Measurements from ENCODE around the gene PRLR. TPM values are rescaled to one million over a fixed set of nuclear protein-coding genes. Genes with fewer than 3 reads are reported as not detected.
"Not testable (repeated sequence)": the region's sequence is repeated elsewhere in the genome, so short reads cannot be mapped to it uniquely, and the experiment has no call there.

PRLR gene
- total RNA-seq, 1 donor from 2014 or later = 13.3 TPM

DNA sequence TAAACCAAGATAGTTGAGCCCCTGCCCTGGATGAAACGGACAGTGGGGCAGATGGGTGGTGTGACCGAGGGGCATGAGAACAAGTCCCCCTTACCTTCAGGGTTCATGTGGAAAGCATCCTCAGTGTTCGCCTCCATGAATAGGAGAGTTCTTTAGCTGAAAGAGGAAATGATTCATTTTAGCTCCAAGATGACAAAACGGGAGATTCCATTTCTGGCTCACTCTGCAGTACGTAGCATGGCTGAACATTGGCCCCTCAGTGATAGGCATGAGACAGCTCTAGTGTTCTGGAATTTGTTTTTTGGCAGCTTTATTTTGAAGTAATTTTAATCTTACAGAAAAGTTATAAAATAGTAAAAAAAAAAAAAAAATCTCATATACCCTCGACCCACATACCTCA, 112.3 kb downstream of the PRLR start:
- Histone ChIP-seq H3K9me3 (no peaks in the 10 kb centered on the region), H3K27ac (peak overlapping the region; percentile 7), H3K27me3 (no peaks in the 10 kb centered on the region), H3K4me3 (no peak overlapping the region), H3K4me1 (peaks cover 10% of the 10 kb centered on the region), H3K36me3 (no peaks in the 10 kb centered on the region)
- intact Hi-C loops (cut with DNase I) = no loop called here
- TF ChIP-seq CTCF (IDR thresholded peaks at IDR 0.05) = no peak
- no peak for TF ChIP-seq POLR2A (IDR thresholded peaks at IDR 0.05)
- TF ChIP-seq POLR2AphosphoS5 (IDR thresholded peaks at IDR 0.05; ENCODE audit: insufficient read depth in 1 of 2, low read depth in 1 of 2) = no peak
- DNase-seq (ENCODE audit: extremely low spot score in 2 of 2) = no peak

GRCh38 chr5:35115920-35116319, 114.4 kb downstream of the PRLR start:
- Histone ChIP-seq H3K4me3 (no peak overlapping the region), H3K36me3 (no peaks in the 10 kb centered on the region), H3K27ac (no peak overlapping the region), H3K9me3 (no peaks in the 10 kb centered on the region), H3K4me1 (peaks cover 5% of the 10 kb centered on the region), H3K27me3 (no peaks in the 10 kb centered on the region)
- no peak for DNase-seq (ENCODE audit: extremely low spot score in 2 of 2)
- intact Hi-C loops (cut with DNase I) = no loop called here
- TF ChIP-seq CTCF (IDR thresholded peaks at IDR 0.05) (no peak), POLR2A (IDR thresholded peaks at IDR 0.05) (no peak), POLR2AphosphoS5 (IDR thresholded peaks at IDR 0.05; ENCODE audit: insufficient read depth in 1 of 2, low read depth in 1 of 2) (no peak)

- H3K4me3 ChIP-seq = no peak overlapping the region
- no peaks in the 10 kb centered on the region for H3K27me3 ChIP-seq
- no peaks in the 10 kb centered on the region for H3K9me3 ChIP-seq
- H3K4me1 ChIP-seq = no peaks in the 10 kb centered on the region
- no peak for DNase-seq (ENCODE audit: extremely low spot score in 2 of 2)
- no peak for TF ChIP-seq POLR2AphosphoS5 (IDR thresholded peaks at IDR 0.05; ENCODE audit: insufficient read depth in 1 of 2, low read depth in 1 of 2)
- TF ChIP-seq CTCF (IDR thresholded peaks at IDR 0.05) = no peak
- intact Hi-C loops (cut with DNase I) = no loop called here
- H3K27ac ChIP-seq = no peak overlapping the region
- H3K36me3 ChIP-seq = no peaks in the 10 kb centered on the region
Observed at GRCh38 chr5:35114698-35115097, 115.6 kb downstream of the PRLR start.

- Histone ChIP-seq H3K27ac (no peak overlapping the region), H3K4me3 (no peak overlapping the region), H3K27me3 (no peaks in the 10 kb centered on the region), H3K4me1 (no peaks in the 10 kb centered on the region), H3K9me3 (no peaks in the 10 kb centered on the region), H3K36me3 (no peaks in the 10 kb centered on the region)
- no peak for TF ChIP-seq POLR2A (IDR thresholded peaks at IDR 0.05)
- intact Hi-C loops (cut with DNase I) = no loop called here
- no peak for DNase-seq (ENCODE audit: extremely low spot score in 2 of 2)
Observed at GRCh38 chr5:35112300-35112699, 118.0 kb downstream of the PRLR start.

GRCh38 chr5:35104550-35104949, 125.7 kb downstream of the PRLR start:
- H3K27ac ChIP-seq; H3K4me1 ChIP-seq; H3K36me3 ChIP-seq; H3K4me3 ChIP-seq; DNase-seq (ENCODE audit: extremely low spot score in 2 of 2); intact Hi-C loops (cut with DNase I); H3K9me3 ChIP-seq; H3K27me3 ChIP-seq: not testable (repeated sequence)

DNA sequence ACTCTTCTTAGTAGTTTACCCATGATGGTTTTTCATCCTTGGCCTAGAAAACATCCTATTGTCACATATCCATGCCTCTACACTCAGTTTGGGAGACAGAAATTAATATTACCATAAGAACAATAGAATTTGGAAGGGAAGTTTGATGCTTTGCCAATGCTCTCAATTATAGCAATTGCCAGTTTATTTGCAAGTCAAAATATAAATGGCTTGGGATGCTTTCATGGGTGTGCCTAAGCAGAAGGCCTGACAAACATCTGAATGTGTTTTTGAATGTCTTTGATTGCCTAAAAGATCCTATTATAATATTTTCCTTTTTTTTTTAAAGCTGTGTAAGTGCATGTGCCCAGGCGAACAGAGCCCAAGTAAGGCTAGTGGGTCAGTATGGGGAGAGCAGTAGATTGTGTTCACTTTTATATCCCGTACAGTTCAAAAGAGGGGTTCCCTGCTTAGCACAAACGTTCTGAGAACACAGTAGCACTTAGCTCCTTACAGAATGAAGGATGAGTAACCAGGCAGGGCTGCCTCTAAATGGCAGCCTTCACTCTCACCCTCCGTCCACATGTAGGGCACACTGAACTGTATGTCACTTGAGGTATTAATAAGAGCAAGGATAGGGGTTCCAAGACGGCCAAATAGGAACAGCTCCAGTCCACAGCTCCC, 126.5 kb downstream of the PRLR start:
- no peaks in the 10 kb centered on the region for H3K36me3 ChIP-seq
- H3K9me3 ChIP-seq = no peaks in the 10 kb centered on the region
- TF ChIP-seq POLR2A (IDR thresholded peaks at IDR 0.05) = no peak
- no peak for TF ChIP-seq POLR2AphosphoS5 (IDR thresholded peaks at IDR 0.05; ENCODE audit: insufficient read depth in 1 of 2, low read depth in 1 of 2)
- no peak for TF ChIP-seq CTCF (IDR thresholded peaks at IDR 0.05)
- no peaks in the 10 kb centered on the region for H3K4me1 ChIP-seq
- no peak overlapping the region for H3K27ac ChIP-seq
- H3K27me3 ChIP-seq = no peaks in the 10 kb centered on the region
- no peak for DNase-seq (ENCODE audit: extremely low spot score in 2 of 2)
- H3K4me3 ChIP-seq = no peak overlapping the region
- intact Hi-C loops (cut with DNase I) = no loop called here

- H3K4me1 ChIP-seq; DNase-seq (ENCODE audit: extremely low spot score in 2 of 2); H3K9me3 ChIP-seq; intact Hi-C loops (cut with DNase I); H3K4me3 ChIP-seq; H3K27me3 ChIP-seq; H3K27ac ChIP-seq; H3K36me3 ChIP-seq: not testable (repeated sequence)
Observed at GRCh38 chr5:35101720-35102119, 128.6 kb downstream of the PRLR start.
